Activated CD4-positive, alpha-beta T cell treated with anti-CD3 and anti-CD28 coated beads for 24 hours (primary cell): ENCODE results near the gene CYBRD1.
"Not testable (repeated sequence)": the region's sequence is repeated elsewhere in the genome, so short reads cannot be mapped to it uniquely, and the experiment has no call there.

ENCODE experiments used
- DNase-seq, 2 donors: peaks; one replicate each; pipeline ENCODE4 v3.0.0-alpha.2; 2020; ENCODE audit warnings: low read depth in 2 of 2

The CYBRD1 gene

DNA sequence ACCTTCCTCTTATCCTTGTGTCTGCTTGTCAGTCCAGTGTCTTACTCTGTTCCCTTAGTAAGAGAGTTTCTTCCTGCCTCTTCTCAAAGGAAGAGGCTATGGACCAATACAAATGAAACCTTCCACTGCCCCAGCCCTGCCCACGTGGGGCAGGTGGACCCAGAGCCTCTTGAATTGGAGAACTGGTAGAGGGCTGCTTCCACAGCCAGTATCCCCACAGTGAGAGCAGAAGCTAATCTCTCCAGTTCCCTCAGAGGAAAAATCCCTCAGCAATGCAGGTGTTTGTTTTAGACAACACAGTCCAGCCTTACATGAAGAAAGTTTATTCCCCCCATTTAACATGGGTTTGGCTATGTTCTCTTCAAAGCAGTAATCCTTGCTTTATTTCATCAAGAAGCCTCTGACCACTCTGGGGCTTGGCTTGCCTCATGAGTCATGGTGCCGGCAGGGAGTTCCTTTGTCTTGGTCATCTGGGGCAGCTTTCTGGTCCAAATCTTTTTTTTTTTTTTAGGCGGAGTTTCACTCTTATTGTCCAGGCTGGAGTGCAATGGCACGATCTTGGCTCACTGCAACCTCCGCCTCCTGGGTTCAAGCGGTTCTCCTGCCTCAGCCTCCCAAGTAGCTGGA, 6.5 kb upstream of the CYBRD1 start:
- DNase-seq = no peak

DNA sequence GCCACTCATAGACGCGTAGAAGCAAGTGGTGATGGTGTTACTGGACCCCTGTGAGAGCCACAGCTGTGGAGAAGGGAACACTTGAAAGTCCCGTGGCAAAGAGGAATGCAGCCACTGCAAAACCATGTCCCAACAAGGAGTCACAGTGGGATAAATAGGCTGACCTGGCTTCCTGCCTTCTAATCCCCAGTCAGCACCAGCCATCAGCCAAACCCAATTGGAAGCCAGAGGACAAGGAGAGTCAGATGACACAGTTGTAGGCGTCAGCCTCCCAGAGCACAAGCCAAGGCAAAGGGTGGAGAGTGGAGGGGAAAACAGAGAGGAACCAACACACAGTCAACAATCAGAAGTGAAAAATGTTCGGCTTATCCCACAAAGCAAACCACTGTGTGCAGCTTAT, 5.5 kb upstream of the CYBRD1 start:
- DNase-seq = no peak

DNA sequence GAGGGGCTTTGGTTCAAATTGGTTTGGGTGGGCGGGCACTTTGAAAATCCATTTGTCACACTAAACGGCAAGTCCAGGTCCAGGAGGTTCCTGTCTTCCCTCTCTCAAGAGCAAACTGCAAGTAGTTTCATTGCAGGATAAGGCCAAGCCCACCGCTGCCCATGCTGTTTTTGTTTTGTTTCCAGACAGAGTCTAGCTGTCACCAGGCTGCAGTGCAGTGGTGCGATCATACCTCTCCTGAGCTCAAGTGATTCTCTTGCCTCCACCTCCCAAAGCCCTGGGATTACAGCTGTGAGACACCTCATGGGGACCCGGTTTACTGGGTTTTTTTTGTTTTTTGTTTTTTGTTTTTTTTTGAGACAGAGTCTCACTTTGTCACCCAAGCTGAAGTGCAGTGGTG, 1.8 kb upstream of the CYBRD1 start:
- no peak for DNase-seq

DNA sequence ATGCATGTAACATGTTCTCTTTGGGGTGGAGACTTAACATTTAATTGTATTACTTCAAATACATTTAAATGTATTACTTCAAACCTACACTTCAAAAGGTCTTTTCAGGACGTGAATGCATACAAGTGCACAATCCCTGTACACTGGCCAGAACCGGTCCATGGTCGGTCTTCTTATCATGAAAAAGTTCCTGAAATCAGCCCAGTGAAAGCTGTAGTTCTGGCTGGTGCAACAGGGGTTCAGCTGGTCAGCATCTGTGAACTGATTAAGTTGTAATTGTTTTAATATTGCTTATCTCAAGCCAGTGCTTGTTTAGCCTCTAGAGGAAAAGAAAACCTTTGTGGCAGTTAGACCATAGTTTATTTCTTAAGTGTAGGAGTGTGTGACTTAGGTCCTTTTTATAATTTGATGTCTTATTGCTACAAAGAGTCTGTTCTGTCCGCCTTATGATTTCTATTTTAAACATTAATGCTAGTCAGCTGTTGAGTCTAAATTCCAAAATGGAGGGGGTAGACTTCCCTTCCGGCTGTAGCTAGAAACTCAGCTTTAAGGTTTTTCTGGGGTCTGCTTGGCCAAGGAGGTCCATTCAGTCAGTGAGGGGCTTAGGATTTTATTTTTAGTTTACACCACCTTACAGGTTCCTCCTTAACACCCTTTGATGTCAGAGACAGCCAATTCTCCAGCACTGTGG, 768 bp upstream of the CYBRD1 start:
- DNase-seq = no peak

DNA sequence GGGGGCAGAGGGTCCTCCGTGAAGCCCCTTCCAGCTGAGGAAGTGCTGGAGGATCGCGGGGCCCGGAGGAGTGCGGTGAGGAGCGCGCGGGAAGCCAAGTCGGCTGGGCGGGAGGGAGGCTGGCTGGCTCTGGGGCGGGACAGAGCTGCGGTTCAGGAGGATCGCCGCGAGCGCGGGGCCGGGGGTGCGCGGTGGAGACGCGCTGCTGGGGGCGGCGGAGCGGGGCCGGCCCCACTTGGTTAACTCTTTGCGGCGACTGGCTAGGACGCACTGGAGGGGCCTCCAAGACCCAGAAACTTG, 464 bp downstream of the CYBRD1 start:
- peak in 1 of 2 donors; percentile 6 for DNase-seq

DNA sequence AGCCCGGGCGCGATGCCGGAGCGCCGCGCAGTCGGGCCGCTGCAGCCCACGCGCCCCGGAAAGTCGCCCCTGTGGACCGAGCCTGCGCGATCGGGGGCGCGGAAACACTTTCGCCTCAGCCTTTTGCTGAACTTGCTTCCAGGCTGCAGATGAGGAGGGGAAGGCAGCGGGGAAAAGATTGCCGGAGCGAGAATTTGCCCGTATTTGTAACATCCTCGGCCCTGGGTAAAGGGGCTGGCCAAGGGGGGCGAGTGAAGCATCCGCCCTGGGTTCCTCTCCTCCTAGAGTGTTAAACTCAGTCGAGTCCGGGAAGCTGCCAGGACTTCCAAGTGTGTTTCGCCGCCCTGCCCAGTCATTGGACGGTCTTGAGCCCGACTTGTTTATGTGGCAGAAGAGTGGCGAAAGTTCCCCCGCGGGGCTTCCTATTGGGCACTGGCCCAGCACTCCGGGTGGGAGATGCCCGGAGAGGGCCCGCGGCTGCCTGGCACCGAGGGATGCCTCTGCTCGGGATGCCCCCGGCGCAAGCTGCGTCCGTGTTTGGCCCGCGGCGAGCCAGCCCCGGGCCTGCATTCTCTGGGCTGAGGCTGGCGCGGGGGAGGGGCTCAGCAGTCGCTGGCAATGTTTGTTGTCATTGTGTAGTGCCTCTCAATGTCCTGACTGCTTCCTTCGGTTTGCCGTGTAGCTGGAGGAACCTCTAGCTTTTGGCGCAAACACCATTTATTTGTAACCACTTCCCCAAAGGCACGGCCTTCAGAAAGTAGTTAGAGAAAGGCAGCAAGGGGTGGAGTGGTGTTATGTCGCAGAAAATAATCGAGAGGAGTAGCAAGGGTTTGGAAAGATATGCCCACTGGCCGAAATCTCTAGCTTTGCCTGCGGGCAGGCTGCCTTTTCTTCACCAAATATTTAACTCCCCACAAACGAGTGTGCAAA, 1.1 kb downstream of the CYBRD1 start:
- peak in 1 of 2 donors; percentile 13 for DNase-seq

DNA sequence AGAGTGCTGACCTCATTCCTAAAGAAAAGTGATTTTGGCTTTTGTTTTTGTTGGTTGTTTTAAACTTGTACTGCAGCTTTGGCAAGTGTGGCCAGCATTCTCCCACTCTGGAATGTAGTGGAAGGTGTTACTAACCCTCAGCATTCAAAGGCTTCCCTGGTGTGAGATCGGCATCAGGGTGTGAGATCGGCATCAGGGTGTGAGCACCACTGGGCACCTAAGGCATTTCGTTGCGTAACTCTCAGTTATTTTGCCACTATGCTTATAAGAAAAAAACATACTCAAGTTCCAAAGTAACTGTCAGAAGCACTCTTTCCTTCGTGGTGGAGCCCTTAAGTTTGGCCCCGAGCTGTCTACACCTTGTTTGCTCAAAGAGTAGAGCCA, 1.7 kb downstream of the CYBRD1 start:
- DNase-seq = no peak

DNA sequence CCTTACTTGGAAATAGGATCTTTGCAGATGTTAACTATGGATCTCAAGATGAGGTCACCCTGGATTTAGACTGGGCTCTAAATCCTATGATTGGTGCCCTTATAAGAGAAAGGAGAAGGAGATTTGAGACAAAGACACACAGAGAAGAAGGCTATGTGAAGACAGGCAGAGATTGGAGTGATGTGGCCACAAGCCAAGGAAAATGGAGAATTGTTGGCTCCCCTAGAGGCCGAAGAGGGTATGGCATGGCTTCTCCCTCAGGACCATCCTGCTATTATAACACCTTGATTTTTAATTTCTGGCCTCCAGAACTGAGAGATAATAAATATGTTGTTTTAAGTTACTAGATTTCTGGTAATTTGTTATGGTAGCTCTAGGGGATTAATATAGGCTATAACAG, 7.6 kb downstream of the CYBRD1 start:
- DNase-seq = peak in 1 of 2 donors; percentile 23

DNA sequence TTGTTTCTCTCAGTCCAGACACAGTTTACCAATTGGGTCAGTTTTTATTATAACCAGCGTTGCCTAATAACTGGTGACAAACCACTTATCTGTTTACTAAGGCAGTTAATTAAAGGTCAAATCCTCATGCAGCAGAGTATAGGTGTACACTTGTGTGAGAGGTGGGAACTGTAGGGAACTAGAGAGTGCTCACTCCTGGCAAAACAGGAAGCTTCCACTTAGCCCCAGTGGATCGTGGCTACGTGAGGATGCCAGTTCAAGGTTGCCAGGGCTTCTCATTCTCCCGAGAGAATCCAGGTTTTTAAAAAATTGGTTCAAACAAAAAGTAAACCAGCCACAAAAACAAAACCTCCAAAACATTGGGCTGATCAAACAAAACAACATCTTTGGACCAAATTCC, 8.1 kb downstream of the CYBRD1 start:
- no peak for DNase-seq

DNA sequence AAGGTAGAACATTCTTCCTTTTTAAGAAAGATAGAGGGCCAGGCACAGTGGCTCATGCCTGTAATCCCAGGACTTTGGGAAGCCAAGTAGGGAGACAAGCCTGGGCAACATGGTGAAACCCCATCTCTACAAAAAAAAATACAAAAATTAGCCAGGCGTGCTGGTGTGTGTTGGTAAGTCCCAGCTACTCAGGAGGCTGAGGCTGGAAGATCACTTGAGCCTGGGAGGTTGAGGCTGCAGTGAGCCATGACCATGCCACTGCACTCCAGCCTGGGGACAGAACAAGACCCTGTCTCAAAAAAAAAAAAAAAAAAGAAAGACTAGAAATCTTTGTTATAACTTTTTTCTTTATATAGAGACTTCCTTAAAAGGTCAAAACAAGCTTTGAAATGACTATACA, 8.6 kb downstream of the CYBRD1 start:
- DNase-seq = not testable (repeated sequence)

DNA sequence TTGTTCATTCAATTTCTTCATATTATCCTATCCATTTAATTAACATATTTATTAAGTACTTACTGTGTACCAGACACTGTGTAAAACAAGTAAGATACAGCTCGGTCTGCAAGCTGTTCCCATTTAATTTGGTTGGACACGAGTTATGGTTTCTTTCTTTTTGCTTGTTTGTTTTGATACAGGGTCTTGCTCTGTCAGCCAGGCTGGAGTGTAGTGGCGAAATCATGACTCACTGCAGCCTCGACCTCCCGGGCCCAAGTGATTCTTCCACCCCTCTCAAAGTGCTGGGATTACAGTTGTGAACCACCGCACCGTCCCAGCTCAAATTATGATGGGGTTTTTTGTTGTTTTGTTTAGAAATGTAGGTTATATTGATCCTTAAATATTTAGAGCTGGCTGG, 9.0 kb downstream of the CYBRD1 start:
- DNase-seq = no peak

DNA sequence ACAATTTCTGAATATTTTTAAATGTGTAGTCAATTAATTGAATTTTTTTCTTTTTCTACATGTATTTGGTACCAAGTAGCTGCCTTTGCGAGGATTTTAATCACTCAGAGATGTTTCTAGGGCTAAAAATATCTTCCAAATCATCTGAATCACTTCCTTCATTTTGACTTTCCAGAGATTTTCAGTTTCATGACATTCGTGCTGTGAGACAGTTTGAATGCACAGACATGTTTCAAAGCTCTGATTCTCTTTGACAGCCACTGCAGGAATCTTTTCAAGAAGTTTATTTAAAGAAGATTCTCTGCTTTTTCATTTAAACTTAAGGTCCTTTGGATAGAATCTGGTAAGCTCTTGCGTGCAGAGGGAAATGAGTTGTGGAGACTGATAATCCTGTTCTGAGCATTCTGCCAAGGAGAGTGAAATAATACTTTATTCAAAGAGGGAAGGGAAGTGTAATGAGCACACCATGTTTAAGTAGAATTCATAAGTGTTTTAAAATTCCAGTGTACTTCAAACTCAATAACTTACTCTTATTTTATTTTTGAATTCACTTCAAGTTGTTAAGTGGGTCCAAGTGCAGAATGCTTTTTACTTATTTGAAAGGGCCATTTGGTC, 9.7 kb downstream of the CYBRD1 start:
- no peak for DNase-seq

DNA sequence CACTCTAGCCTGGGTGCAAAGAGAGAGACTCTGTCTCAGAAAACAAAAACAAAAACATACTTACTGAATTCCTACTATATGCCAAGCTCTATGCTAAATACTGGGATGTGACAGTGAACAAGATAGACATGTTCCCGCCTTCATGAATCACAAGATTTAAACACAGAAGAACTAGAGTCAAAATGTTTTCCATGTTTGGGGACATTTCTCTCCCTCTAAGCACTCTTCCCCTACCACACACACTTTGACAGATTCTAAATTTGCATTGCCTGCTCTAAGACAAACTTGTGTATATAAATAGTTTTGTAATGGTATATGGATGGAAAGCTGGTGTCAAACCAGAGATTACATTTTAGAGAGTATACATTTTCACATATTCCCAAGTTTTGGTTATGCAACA, 11.1 kb downstream of the CYBRD1 start:
- no peak for DNase-seq

DNA sequence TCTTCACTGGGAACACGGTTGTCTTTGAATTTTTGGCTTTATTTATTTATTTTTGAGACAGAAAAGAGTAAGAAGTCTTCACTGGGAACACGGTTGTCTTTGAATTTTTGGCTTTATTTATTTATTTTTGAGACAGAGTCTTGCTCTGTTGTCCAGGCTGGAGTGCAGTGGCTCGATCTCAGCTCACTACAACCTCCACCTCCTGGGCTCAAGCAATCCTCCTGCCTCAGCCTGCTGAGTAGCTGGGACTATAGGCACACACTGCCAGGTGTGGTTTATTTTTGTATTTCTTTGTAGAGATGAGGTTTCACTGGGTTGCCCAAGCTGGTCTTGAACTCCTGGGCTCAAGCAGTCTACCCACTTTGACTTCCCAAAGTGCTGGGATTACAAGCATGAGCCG, 13.3 kb downstream of the CYBRD1 start:
- DNase-seq = not testable (repeated sequence)

DNA sequence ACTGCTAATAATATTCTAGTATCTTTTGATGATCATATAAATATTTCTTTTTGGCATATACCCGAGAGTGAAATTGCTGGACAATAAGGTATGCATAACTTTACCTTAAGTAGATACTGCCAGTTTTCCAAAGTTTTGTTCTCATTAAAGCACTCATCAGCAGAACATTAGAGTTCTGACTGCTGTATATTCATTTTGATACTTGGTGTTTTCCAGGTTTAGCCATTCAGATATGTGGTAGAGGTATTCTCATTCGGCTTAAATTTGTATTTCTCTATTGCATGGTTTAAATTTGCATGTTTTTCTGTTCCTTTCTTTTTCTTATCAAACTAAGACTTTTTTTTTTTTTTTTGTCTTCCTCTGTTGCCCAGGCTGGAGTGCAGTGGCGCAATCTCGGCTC, 18.2 kb downstream of the CYBRD1 start:
- no peak for DNase-seq

DNA sequence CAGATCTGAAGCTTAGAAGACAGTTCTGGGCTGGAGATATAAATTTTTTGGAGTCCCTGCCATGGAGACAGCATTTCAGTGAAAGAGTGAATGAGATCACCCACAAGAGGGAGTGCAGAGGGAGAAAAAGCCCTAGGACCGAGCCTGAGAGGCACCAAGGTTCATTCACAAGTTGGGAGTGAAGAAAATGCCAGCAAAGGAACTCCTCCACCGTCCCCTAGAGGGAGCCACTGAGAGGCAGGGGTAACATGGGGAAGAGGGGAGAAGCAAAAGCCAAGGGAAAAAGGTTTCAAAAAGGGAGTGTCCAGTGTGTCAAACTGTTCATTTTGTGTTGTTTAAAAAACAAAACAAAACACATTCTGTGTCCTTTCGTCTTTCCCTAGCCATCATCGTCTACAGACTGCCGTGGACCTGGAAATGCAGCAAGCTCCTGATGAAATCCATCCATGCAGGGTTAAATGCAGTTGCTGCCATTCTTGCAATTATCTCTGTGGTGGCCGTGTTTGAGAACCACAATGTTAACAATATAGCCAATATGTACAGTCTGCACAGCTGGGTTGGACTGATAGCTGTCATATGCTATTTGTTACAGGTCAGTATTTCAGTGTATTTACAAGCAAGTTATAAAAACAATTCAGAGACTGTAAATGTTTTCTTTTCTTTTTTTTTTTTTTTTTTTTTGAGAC, 19.1 kb downstream of the CYBRD1 start:
- no peak for DNase-seq

DNA sequence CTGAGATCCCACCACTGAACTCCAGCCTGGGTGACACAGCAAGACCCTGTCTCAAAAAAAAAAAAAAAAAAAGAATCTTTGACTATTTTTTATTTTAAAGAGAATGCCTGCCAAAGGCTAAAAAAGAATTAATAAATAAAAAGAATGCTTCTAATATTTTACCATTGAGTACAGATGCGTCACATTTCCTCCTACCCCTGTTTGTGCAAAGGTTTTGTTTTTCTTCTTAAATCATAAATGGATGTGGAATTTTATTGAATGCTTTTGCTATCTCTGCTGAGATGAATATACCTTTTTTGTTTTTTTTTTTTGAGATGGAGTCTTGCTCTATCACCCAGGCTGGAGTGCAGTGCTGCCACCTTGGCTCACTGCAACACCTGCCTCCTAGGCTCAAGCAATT, 22.8 kb downstream of the CYBRD1 start:
- DNase-seq = no peak

DNA sequence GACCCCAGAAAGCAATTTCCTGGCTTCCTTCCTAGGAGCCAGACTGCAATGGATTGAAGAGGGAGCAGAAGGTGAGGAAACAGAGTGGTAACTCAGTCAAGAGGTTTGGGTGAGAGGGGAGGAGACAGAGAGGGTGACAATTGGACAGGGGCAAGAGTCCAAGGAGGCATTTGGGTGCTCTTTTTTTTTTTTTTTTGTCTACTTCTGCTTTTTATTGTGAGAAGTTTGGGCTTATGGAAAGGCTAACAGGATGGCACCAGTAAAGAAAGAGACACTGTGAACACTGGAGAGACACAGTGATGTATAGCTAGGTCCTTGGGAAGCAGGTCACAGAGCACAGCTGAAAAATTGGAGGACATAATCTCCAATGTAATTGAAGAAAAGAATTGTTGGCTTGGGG, 25.0 kb downstream of the CYBRD1 start:
- no peak for DNase-seq

DNA sequence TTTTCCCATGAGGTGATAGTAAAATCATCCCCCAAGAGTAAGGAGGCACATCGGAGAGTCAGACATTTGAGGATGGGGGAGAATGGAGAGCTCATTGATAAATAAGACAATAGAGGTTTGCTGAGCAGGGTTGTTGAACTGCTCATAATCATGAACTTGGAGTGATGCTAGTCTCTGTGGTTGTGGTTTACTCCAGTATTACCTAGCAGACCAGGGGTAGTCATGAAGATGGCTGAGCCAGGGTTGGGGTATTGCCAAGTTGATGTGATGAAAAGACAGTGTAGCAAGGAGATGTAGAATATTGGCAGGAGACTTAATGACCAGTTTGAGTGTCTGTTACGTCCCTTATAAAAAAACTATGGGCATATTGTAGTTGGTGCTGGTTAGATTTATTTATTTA, 25.4 kb downstream of the CYBRD1 start:
- DNase-seq = no peak

DNA sequence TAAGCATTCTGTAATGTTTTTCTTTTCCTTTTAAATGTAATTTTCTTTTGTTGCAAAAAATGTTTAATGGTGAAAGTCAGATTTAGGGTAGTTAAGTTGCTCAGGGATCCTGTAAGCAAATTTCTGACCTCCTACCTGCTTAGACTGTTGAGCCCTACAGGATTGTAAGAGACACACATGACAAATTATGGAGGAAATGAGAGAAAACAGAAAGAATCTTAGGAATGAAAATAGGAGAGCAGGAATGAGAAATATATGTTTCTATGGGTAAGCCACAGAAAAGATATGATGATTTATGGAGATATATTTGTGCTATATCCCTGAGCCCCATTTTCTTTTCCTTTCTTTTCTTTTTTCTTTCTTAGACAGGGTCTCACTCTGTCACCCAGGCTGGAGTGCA, 28.3 kb downstream of the CYBRD1 start:
- no peak for DNase-seq

DNA sequence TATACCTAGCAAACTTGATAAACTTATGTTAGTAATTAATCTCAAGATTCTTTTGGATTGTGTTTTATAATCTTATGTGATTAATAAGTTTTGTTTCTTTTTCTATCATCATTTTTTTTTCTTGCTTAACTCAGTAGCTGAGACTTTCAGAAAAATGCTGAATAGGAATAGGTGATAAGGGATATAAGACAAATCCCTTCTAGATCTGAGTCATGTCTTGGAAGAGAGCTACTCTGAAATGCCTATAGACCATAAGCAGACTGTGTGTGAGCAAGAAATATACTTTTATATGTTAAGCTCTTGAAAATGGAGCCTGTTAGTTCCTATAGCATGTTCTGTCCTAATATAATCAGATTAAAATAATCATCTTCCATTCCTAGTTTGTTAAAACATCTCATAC, 29.6 kb downstream of the CYBRD1 start:
- DNase-seq = no peak

DNA sequence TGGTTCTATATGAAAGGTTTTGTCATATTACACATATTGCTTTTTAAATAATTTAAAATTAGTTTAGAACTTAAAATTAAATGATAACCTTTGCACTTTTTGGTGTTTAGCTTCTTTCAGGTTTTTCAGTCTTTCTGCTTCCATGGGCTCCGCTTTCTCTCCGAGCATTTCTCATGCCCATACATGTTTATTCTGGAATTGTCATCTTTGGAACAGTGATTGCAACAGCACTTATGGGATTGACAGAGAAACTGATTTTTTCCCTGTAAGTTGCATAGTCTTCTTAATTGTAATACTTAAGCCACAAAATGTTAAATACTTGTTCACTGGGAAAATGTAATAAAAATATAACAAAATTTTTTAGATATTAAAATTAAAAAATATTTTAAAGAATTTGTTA, 31.0 kb downstream of the CYBRD1 start:
- no peak for DNase-seq
